GM23338 (cell line): ENCODE measurements around the gene IL18BP. TPM values are rescaled to one million over a fixed set of nuclear protein-coding genes. Genes with fewer than 3 reads are reported as not detected.

Experiments used
- ATAC-seq: fragments of 200-7000 bp; cut with Tn5 transposase; 3 replicates; pipeline ENCODE4 v1.9.1; 2020
- DNase-seq: peaks from one replicate; pipeline ENCODE4 v3.0.0-alpha.2; 2015; ENCODE audit warnings: low spot score
- H2AFZ ChIP-seq: fragments of 200-600 bp; sonication (generic); 2 replicates; pipeline ENCODE4 v1.8.0; 2016; ENCODE audit warnings: antibody characterized with exemption, mild to moderate bottlenecking, moderate library complexity
- H3F3A ChIP-seq: fragments of 200-600 bp; sonication (generic); replicated peaks from 2 replicates; pipeline ENCODE4 v1.8.0; 2017; ENCODE audit warnings: antibody characterized with exemption, mixed run types, low read depth
- H3K27ac ChIP-seq: fragments of 200-600 bp; sonication (generic); 2 replicates; pipeline ENCODE4 v1.6.1; 2016; ENCODE audit warnings: low read depth
- H3K27me3 ChIP-seq: fragments of 200-600 bp; sonication (generic); 2 replicates; pipeline ENCODE4 v1.8.0; 2016; ENCODE audit warnings: mild to moderate bottlenecking, mixed run types, moderate library complexity; ENCODE audit not compliant: insufficient read depth
- H3K36me3 ChIP-seq: fragments of 200-600 bp; sonication (generic); 2 replicates; pipeline ENCODE4 v1.8.0; 2016; ENCODE audit warnings: mild to moderate bottlenecking; ENCODE audit not compliant: insufficient read depth
- H3K4me1 ChIP-seq: fragments of 200-600 bp; sonication (generic); 2 replicates; pipeline ENCODE4 v1.8.0; 2016; ENCODE audit warnings: mild to moderate bottlenecking, moderate library complexity; ENCODE audit not compliant: insufficient read depth
- H3K4me2 ChIP-seq: fragments of 200-600 bp; sonication (generic); 2 replicates; pipeline ENCODE4 v1.7.1; 2017; ENCODE audit warnings: mixed run types
- H3K4me3 ChIP-seq: fragments of 200-600 bp; sonication (generic); 2 replicates; pipeline ENCODE4 v1.6.1; 2016; ENCODE audit warnings: mixed run types
- H3K79me2 ChIP-seq: fragments of 200-600 bp; sonication (generic); replicated peaks from 2 replicates; pipeline ENCODE4 v1.8.0; 2017; ENCODE audit warnings: mild to moderate bottlenecking; ENCODE audit not compliant: insufficient read depth
- H3K9me2 ChIP-seq: fragments of 200-600 bp; sonication (generic); 2 replicates; pipeline ENCODE4 v1.8.0; 2017; ENCODE audit not compliant: insufficient read depth
- H4K20me1 ChIP-seq: fragments of 200-600 bp; sonication (generic); replicated peaks from 2 replicates; pipeline ENCODE4 v1.8.0; 2017; ENCODE audit warnings: mild to moderate bottlenecking; ENCODE audit not compliant: insufficient read depth
- H3K27ac Mint-ChIP-seq: 2 replicates; pipeline ENCODE4 v1.8.0; 2020; ENCODE audit warnings: inconsistent platforms, mild to moderate bottlenecking, moderate library complexity, mixed read lengths
- H3K27me3 Mint-ChIP-seq: 3 replicates; pipeline ENCODE4 v1.8.0; 2022; ENCODE audit warnings: low read depth, mild to moderate bottlenecking, moderate library complexity, mixed read lengths, inconsistent platforms; ENCODE audit not compliant: insufficient read depth, poor library complexity
- H3K36me3 Mint-ChIP-seq: 3 replicates; pipeline ENCODE4 v1.8.0; 2021; ENCODE audit warnings: low read depth, mild to moderate bottlenecking, inconsistent platforms, moderate library complexity, mixed read lengths
- H3K4me1 Mint-ChIP-seq: 3 replicates; pipeline ENCODE4 v1.8.0; 2020; ENCODE audit warnings: mild to moderate bottlenecking, inconsistent platforms, mixed read lengths
- H3K4me3 Mint-ChIP-seq: 3 replicates; pipeline ENCODE4 v1.8.0; 2021; ENCODE audit warnings: moderate library complexity, mild to moderate bottlenecking, inconsistent platforms, mixed read lengths
- H3K9me3 Mint-ChIP-seq: 3 replicates; pipeline ENCODE4 v1.8.0; 2020; ENCODE audit warnings: moderate library complexity, mild to moderate bottlenecking, inconsistent platforms, mixed read lengths
- CREB1 ChIP-seq: fragments of 250-450 bp; sonication (Bioruptor Pico); IDR thresholded peaks from 2 replicates; pipeline ENCODE4 v1.5.0; 2020; ENCODE audit warnings: low read depth, mild to moderate bottlenecking, moderate library complexity
- EZH2 ChIP-seq: fragments of 200-600 bp; sonication (generic); IDR thresholded peaks from one replicate; pipeline ENCODE4 v1.8.0; 2017; ENCODE audit warnings: antibody characterized with exemption, mild to moderate bottlenecking, low read depth; ENCODE audit not compliant: unreplicated experiment
- EZH2phosphoT487 ChIP-seq: fragments of 200-600 bp; sonication (generic); IDR thresholded peaks from one replicate; pipeline ENCODE4 v1.8.1; 2018; ENCODE audit warnings: antibody characterized with exemption; ENCODE audit not compliant: unreplicated experiment
- JUNB ChIP-seq: IDR thresholded peaks from one replicate; pipeline ENCODE4 v1.6.1; 2016; ENCODE audit warnings: antibody characterized with exemption; ENCODE audit not compliant: unreplicated experiment
- NANOG ChIP-seq: IDR thresholded peaks from 2 replicates; pipeline ENCODE4 v1.6.1; 2016; ENCODE audit warnings: antibody characterized with exemption, borderline replicate concordance
- REST ChIP-seq: IDR thresholded peaks from one replicate; pipeline ENCODE4 v1.6.1; 2018; ENCODE audit warnings: antibody characterized with exemption; ENCODE audit not compliant: unreplicated experiment
- STAT1 ChIP-seq: IDR thresholded peaks from one replicate; pipeline ENCODE4 v1.6.1; 2016; ENCODE audit warnings: antibody characterized with exemption; ENCODE audit not compliant: unreplicated experiment
- ZNF114 ChIP-seq: fragments of 250-450 bp; sonication (Bioruptor Pico); IDR thresholded peaks from 2 replicates; pipeline ENCODE4 v1.5.0; 2020; ENCODE audit warnings: mild to moderate bottlenecking, moderate library complexity
- ZNF331 ChIP-seq: fragments of 250-450 bp; sonication (Bioruptor Pico); IDR thresholded peaks from 2 replicates; pipeline ENCODE4 v1.5.0; 2020; ENCODE audit warnings: low read depth, mild to moderate bottlenecking, moderate library complexity
- polyA plus RNA-seq: library from polyadenylated mRNA; unstranded; fragments of >200 nt; fragmentation: Nextera tagmentation; extraction: Ambion mirVana; gene quantifications from 2 replicates; pipeline ENCODE4 v1.2.1, GENCODE V29; 2016
- total RNA-seq: library from RNA; depleted of rRNA; stranded (reverse); fragments of >200 nt; shearing (Covaris generic); gene quantifications from 2 replicates; pipeline ENCODE4 v1.2.3, GENCODE V29; 2014
- TF ChIP-seq, protein P1 (sequence below): fragments of 250-450 bp; sonication (Bioruptor Pico); IDR thresholded peaks from 2 replicates; pipeline ENCODE4 v1.5.0; 2020; ENCODE audit warnings: mild to moderate bottlenecking, moderate library complexity
- TF ChIP-seq, protein P2 (sequence below), 2 experiments: fragments of 200-600 bp in 1 of 2; sonication (generic) in 1 of 2; conservative IDR thresholded peaks; 2 replicates each; pipeline versions ENCODE4 v1.5.1 to v1.6.1; 2016 to 2017; ENCODE audit warnings: antibody characterized with exemption in 2 of 2, low read depth in 2 of 2, mild to moderate bottlenecking in 2 of 2, moderate library complexity in 1 of 2
- TF ChIP-seq, protein P3 (sequence below): IDR thresholded peaks from 2 replicates; pipeline ENCODE4 v1.6.1; 2016; ENCODE audit warnings: antibody characterized with exemption

IL18BP gene
- total and polyA plus RNA-seq, 2 experiments from 2014 or later, result 3.8 to 11.2 TPM

GRCh38 chr11:71962428-71963038 is 36.2 kb upstream of the IL18BP start (continued):
- TF ChIP-seq REST (no peak), ZNF331 (no peak), JUNB (no peak), STAT1 (no peak)

DNA sequence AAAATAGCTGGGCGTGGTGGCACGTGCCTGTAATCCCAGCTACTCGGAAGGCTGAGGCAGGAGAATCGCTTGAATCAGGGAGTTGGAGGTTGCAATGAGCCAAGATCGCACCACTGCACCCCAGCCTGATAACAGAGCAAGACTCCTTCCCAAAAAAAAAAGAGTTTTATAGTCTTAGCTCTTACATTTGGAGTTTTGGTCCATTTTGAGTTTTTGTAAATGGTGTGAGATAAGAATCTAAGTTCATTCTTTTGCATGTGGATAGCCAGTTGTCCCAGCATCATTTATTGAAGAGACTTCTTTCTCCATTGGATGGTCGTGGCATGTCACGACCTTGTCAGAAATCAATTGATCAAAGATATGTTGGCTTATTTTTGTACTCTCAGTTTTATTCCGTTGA is 35.2 kb upstream of the IL18BP start:
- Histone ChIP-seq H3K4me3 (no peak overlapping the region), H3K36me3 (peaks cover 8% of the 10 kb centered on the region; the same call in 1 of the 2 replicates), H3K9me2 (no peaks in the 10 kb centered on the region), H4K20me1 (peaks cover 9% of the 10 kb centered on the region), H3K27ac (no peak overlapping the region), H3K79me2 (peaks cover 11% of the 10 kb centered on the region), H3K4me1 (no peaks in the 10 kb centered on the region), H3K27me3 (no peaks in the 10 kb centered on the region), H2AFZ (no peak overlapping the region), H3K4me2 (no peak overlapping the region), H3F3A (no peaks in the 10 kb centered on the region)
- H3K27me3 Mint-ChIP-seq, result no peaks in the 10 kb centered on the region
- peaks cover 30% of the 10 kb centered on the region for H3K36me3 Mint-ChIP-seq
- ATAC-seq, result no peak
- H3K4me1 Mint-ChIP-seq, result no peaks in the 10 kb centered on the region
- no peaks in the 10 kb centered on the region for H3K9me3 Mint-ChIP-seq
- no peak overlapping the region for H3K4me3 Mint-ChIP-seq
- DNase-seq, result no peak
- H3K27ac Mint-ChIP-seq, result no peak overlapping the region
- TF ChIP-seq, protein P1, sequence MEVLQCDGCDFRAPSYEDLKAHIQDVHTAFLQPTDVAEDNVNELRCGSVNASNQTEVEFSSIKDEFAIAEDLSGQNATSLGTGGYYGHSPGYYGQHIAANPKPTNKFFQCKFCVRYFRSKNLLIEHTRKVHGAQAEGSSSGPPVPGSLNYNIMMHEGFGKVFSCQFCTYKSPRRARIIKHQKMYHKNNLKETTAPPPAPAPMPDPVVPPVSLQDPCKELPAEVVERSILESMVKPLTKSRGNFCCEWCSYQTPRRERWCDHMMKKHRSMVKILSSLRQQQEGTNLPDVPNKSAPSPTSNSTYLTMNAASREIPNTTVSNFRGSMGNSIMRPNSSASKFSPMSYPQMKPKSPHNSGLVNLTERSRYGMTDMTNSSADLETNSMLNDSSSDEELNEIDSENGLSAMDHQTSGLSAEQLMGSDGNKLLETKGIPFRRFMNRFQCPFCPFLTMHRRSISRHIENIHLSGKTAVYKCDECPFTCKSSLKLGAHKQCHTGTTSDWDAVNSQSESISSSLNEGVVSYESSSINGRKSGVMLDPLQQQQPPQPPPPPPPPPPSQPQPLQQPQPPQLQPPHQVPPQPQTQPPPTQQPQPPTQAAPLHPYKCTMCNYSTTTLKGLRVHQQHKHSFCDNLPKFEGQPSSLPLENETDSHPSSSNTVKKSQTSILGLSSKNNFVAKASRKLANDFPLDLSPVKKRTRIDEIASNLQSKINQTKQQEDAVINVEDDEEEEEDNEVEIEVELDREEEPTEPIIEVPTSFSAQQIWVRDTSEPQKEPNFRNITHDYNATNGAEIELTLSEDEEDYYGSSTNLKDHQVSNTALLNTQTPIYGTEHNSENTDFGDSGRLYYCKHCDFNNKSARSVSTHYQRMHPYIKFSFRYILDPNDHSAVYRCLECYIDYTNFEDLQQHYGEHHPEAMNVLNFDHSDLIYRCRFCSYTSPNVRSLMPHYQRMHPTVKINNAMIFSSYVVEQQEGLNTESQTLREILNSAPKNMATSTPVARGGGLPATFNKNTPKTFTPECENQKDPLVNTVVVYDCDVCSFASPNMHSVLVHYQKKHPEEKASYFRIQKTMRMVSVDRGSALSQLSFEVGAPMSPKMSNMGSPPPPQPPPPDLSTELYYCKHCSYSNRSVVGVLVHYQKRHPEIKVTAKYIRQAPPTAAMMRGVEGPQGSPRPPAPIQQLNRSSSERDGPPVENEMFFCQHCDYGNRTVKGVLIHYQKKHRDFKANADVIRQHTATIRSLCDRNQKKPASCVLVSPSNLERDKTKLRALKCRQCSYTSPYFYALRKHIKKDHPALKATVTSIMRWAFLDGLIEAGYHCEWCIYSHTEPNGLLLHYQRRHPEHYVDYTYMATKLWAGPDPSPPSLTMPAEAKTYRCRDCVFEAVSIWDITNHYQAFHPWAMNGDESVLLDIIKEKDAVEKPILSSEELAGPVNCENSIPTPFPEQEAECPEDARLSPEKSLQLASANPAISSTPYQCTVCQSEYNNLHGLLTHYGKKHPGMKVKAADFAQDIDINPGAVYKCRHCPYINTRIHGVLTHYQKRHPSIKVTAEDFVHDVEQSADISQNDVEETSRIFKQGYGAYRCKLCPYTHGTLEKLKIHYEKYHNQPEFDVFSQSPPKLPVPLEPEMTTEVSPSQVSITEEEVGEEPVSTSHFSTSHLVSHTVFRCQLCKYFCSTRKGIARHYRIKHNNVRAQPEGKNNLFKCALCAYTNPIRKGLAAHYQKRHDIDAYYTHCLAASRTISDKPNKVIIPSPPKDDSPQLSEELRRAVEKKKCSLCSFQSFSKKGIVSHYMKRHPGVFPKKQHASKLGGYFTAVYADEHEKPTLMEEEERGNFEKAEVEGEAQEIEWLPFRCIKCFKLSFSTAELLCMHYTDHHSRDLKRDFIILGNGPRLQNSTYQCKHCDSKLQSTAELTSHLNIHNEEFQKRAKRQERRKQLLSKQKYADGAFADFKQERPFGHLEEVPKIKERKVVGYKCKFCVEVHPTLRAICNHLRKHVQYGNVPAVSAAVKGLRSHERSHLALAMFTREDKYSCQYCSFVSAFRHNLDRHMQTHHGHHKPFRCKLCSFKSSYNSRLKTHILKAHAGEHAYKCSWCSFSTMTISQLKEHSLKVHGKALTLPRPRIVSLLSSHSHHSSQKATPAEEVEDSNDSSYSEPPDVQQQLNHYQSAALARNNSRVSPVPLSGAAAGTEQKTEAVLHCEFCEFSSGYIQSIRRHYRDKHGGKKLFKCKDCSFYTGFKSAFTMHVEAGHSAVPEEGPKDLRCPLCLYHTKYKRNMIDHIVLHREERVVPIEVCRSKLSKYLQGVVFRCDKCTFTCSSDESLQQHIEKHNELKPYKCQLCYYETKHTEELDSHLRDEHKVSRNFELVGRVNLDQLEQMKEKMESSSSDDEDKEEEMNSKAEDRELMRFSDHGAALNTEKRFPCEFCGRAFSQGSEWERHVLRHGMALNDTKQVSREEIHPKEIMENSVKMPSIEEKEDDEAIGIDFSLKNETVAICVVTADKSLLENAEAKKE (CRISPR knock-in tag), result no peak
- TF ChIP-seq, protein P2, sequence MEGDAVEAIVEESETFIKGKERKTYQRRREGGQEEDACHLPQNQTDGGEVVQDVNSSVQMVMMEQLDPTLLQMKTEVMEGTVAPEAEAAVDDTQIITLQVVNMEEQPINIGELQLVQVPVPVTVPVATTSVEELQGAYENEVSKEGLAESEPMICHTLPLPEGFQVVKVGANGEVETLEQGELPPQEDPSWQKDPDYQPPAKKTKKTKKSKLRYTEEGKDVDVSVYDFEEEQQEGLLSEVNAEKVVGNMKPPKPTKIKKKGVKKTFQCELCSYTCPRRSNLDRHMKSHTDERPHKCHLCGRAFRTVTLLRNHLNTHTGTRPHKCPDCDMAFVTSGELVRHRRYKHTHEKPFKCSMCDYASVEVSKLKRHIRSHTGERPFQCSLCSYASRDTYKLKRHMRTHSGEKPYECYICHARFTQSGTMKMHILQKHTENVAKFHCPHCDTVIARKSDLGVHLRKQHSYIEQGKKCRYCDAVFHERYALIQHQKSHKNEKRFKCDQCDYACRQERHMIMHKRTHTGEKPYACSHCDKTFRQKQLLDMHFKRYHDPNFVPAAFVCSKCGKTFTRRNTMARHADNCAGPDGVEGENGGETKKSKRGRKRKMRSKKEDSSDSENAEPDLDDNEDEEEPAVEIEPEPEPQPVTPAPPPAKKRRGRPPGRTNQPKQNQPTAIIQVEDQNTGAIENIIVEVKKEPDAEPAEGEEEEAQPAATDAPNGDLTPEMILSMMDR (conservative IDR thresholded peaks at IDR 0.05; ENCODE audit: low read depth in 2 of 2), result no peak
- TF ChIP-seq, protein P3, sequence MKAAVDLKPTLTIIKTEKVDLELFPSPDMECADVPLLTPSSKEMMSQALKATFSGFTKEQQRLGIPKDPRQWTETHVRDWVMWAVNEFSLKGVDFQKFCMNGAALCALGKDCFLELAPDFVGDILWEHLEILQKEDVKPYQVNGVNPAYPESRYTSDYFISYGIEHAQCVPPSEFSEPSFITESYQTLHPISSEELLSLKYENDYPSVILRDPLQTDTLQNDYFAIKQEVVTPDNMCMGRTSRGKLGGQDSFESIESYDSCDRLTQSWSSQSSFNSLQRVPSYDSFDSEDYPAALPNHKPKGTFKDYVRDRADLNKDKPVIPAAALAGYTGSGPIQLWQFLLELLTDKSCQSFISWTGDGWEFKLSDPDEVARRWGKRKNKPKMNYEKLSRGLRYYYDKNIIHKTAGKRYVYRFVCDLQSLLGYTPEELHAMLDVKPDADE, result no peak
- TF ChIP-seq ZNF114 (CRISPR knock-in tag) (no peak), NANOG (no peak), EZH2 (no peak), CREB1 (CRISPR knock-in tag) (no peak), STAT1 (no peak), ZNF331 (no peak), JUNB (no peak), EZH2phosphoT487 (no peak)
